NCI-H446 treated with DMSO at 0.1 percent for 48 hours (cell line): ENCODE data around the gene CCM2L.

ENCODE experiments used
- DNase-seq: peaks from one replicate; lab custom pipeline; 2025; lab: John Stamatoyannopoulos, UW

Gene CCM2L

GRCh38 chr20:32010101-32010500, at the start of gene CCM2L:
TSS of gene CCM2L (plus strand) at chr20:32010438. CDS start at chr20:32010455, 17 bp downstream.
- no peak for DNase-seq

GRCh38 chr20:31962761-31963160, 47.5 kb upstream of the CCM2L start:
- no peak for DNase-seq

- DNase-seq, result no peak
Observed at GRCh38 chr20:31963889-31964288, 46.3 kb upstream of the CCM2L start.

GRCh38 chr20:31966991-31967655, 43.1 kb upstream of the CCM2L start:
- no peak for DNase-seq

- DNase-seq, result no peak
Observed at GRCh38 chr20:31967830-31968249, 42.4 kb upstream of the CCM2L start, which contains the start of gene XKR7. TSS of gene XKR7 (plus strand) at chr20:31968151. CDS start at chr20:31968176, 25 bp downstream.

GRCh38 chr20:31968291-31969126, 41.7 kb upstream of the CCM2L start:
- no peak for DNase-seq

- DNase-seq, result peak; percentile 13
Observed at GRCh38 chr20:31969991-31970390, 40.2 kb upstream of the CCM2L start.

- DNase-seq, result no peak
Observed at GRCh38 chr20:31972471-31973021, 37.7 kb upstream of the CCM2L start.

GRCh38 chr20:31974296-31974695, 35.9 kb upstream of the CCM2L start:
- DNase-seq, result no peak

GRCh38 chr20:31974951-31975487, 35.2 kb upstream of the CCM2L start:
- DNase-seq, result no peak

GRCh38 chr20:31975874-31976273, 34.4 kb upstream of the CCM2L start:
- no peak for DNase-seq

- DNase-seq, result no peak
Observed at GRCh38 chr20:31977080-31977479, 33.2 kb upstream of the CCM2L start.

GRCh38 chr20:31979713-31980426, 30.4 kb upstream of the CCM2L start:
- DNase-seq, result no peak

GRCh38 chr20:31981784-31982183, 28.5 kb upstream of the CCM2L start:
- no peak for DNase-seq

GRCh38 chr20:31984981-31985471, 25.2 kb upstream of the CCM2L start:
- DNase-seq, result peak; percentile 75

GRCh38 chr20:31987744-31988143, 22.5 kb upstream of the CCM2L start:
- DNase-seq, result no peak

- no peak for DNase-seq
Observed at GRCh38 chr20:31988430-31989015, 21.7 kb upstream of the CCM2L start.

- no peak for DNase-seq
Observed at GRCh38 chr20:31989030-31989645, 21.1 kb upstream of the CCM2L start.

GRCh38 chr20:31990641-31991338, 19.4 kb upstream of the CCM2L start:
- peak; percentile 65 for DNase-seq

GRCh38 chr20:31991339-31991705, 18.9 kb upstream of the CCM2L start:
- DNase-seq, result peak; percentile 63
